Fibroblast of skin of right biceps (primary cell): ENCODE measurements around the gene FAM120A.

Experiments used
- DNase-seq: peaks from one replicate; pipeline ENCODE4 v3.0.0-alpha.2; 2013

FAM120A gene

DNA sequence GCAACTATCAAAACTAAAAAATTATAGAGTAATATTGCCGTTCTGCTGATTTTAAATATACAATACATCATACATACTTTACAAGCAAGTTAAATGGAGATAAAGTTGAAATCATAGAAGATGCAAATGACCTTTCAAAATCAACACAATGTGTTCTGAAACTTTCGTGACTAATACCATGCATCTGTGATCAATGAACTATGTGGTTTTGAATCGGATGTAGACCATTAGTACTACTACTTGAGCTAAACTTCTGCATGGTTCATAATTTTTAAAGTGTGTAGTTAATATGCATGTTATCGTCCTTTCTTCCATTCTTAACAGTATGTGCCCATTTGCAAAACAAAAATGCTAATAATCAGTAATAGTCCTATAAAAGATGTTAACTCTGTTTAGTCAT, 113.6 kb downstream of the FAM120A start:
- no peak for DNase-seq

DNA sequence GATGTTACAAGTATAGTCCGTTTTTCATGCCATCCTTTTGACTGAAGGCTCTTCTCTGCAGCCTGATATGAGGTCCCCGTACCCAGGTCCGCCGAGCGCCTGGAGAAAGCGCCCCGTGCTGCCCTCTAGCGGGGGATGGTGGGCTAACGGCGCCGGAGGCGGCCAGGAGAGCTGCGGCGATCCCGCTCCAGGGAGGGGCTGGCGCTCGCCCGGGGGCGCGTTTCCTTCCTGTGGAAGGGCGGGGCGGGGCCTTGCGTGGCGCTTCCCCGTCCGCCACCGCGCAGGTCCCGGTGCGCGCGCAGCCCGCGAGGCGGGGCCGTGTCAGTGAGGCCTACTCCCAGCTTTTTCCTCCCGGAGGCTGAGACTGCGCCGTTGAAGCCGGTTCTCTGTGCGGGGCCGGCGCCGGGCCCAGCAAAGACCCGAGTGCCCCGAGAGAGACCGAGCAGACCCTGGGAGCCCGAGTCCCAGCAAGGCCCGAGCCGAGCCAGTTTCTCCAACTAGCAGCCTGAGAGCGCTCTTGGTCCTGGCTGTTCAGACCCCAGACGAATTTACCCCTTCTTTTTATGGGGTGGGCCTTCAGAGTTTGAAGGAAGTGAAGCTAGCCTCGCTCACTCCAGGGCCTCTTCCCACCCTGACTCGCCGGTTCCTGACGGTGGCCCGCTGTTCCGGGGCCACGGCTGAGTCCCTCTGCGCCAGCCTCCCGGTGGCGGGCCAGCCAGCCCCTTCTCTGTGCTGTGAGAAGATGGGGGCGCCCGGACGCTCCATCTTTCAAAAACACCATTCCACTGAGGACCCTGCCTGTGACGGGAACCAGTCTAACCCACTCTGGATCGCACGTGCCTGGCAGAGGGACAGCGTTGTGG, 115.2 kb downstream of the FAM120A start:
- DNase-seq: peak; percentile 96

DNA sequence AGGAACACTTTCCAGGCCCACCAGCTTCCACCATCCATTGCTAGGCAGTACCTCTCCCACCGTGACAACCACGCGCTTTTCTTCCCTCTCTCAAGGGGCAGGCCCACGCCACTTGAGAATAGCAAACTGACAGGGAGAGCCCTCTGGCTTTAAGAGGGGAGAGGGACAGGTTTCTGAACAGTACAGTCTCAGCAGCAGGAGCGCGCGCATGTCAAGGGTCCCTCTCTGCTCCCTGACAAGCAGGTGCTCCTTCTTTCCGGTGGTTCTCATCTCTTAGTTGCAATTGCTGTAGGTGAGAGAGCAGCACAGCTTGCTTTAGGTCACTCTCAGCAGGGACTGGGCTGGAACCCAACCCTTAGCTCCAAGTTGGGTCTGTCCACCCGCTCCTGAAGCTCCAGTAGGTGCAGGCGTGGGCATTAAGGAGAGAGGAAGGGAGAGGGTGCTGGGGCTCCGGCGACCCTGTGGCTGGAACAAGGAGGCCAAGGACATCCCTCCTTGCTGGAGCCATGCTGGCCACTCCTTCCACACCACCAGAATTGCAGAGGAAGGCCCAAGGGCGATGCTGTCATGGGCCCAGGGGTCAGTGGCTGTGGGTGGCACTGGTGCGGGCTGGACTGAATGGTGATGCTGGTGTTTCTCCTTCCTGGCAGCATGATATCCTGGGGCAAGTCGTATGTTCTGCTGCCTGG, 115.9 kb downstream of the FAM120A start:
- DNase-seq: peak; percentile 10

DNA sequence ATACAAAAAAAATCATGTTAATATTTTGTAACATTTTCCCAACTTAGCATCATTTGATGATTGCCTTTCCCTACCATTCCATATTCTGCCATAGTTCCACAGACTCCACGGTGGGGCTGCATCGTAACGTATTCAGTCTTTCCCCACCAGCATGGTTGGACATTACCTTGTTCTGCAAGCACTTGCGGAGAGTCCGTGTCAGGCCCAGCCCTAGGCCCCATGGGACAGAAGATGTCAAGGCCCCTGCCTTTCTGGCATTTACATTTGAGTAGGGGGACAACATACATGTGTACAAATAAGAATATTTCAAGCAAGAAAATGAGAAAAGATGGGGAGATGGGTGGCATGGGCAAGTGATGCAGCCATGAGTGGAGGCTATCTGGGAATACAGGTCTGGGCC, 116.7 kb downstream of the FAM120A start:
- DNase-seq: no peak

DNA sequence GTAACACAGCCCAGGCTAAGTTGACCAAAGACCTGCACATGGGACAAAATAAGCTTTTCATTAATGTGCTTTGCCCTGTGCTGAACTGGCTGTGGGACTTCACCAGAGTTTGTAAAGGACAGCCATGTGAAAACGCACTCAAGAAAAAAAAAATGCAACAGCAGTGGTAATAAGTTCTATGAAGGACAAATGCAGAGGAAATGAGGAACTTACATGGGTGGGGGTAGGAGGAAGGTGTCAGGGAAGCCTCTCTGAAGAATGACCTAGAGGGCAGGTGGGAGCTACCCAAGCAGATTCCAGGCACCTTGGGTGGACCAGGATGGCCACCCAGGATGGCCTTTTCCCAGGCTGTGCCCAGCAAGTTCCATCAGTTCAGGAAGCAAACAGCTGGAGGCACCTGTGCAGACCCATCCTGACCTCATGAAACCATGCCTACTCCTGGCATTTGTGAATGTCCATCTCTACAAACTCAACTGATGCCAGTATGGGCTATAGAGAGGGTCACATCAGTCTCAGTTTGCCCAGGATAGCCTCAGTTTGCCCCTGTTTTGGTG, 118.2 kb downstream of the FAM120A start:
- DNase-seq: no peak

DNA sequence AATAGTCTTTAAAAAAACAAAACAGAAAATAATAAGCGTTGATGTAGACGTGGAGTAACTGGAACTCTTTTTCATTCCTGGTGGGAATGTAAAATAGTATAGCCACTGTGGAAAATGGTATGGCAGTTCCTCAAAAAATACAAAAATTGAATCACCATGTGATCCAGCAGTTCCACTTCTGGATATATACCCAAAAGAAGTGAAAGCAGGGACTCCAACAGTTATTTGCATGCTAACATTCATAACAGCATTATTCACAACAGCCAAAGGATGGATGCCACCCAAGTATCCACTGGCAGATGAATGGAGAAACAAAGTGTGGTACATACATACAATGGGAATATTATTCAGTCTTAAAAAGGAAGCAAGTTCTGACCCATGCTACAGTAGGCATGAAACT, 120.7 kb downstream of the FAM120A start:
- DNase-seq: no peak

DNA sequence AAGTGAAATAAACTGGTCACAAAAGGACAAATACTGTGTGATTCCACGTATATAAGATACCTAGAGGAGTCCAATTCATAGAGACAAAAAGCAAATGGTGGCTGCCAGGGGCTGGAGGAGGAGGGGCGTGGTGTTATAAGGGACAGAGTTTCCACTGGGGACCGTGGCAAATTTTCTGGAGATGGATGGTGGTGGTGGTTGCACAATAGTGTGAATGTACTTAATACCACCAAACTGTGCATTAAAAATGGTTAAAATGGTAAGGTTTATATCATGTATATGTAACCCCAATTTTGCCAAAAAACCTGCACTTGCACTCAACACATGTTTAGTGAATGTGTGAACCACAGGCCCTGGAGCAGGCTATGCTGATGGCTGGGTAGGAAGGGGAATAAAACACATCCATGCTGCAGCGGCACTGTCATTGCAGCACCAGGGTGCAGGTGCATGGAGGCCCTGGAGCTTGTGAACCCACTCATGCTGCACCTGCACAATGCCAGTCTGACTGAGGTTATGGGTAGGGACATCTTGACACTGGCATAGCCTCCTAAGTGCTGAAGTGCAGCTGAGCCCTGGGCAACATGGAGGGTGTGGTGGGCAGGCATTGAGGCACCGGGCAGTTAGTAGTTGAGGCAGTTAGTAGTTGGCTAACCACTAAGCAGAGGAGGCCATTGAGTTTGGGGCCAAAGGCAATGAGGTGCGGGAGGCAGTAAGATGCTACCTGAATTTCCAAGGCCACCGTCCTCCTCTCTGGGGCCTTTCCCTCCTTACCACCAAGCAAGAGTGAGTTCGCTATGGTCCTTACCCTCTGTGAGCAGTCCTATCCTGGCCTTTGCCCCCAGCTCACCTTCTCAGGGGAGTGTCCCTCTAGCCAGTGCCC, 121.4 kb downstream of the FAM120A start:
- no peak for DNase-seq

DNA sequence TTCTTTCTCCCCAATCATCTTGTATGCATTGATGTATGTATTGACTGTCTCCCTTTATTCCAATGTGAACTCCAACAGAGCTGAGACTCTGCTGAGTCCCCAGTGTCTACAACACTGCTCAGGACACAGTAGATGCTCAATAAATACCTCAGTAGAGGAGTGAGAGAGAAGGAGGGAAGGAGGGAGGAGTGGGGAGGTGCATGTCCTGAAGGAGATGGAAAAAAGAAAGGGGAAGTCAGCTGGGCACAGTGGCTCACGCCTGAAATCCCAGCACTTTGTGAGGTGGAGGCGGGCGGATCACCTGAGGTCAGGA, 122.0 kb downstream of the FAM120A start:
- DNase-seq: no peak

DNA sequence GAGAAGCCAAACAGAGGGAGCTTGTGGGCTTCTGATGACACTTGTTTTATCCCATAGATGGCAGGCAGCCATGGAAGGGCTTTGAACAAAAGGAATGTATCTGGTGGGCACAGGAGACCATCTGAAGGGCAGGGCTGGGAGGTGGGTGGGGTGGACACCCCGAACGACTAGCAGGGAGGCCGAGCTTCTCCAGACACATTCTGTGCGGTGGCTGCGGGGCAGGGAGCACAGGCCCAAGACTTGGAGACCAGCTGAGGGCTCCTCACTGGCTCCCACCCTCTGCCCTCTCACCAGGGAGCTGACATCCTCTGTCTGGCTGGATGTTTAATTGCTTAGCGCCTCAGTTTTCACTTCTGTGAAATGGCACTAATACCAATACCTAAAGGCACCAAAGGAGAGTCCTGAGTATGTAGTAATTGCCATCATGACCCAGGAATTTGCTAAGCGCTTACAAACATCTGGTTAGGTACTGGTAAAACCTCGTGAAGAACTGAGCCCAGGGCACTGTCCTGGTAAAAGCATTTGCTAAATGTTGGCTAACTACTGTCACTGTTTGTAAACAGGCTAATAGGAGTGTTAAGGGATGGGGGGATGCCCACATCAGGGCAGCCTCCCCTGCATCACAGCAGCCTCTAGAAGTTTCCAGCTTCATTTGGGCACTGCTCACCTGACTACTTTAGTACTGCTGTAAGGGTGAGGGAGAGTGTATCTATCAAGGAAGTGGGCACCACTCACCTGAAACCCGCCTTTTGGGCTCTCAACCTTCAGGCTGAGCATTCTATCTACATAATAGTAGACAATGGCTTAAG, 122.8 kb downstream of the FAM120A start:
- DNase-seq: no peak

DNA sequence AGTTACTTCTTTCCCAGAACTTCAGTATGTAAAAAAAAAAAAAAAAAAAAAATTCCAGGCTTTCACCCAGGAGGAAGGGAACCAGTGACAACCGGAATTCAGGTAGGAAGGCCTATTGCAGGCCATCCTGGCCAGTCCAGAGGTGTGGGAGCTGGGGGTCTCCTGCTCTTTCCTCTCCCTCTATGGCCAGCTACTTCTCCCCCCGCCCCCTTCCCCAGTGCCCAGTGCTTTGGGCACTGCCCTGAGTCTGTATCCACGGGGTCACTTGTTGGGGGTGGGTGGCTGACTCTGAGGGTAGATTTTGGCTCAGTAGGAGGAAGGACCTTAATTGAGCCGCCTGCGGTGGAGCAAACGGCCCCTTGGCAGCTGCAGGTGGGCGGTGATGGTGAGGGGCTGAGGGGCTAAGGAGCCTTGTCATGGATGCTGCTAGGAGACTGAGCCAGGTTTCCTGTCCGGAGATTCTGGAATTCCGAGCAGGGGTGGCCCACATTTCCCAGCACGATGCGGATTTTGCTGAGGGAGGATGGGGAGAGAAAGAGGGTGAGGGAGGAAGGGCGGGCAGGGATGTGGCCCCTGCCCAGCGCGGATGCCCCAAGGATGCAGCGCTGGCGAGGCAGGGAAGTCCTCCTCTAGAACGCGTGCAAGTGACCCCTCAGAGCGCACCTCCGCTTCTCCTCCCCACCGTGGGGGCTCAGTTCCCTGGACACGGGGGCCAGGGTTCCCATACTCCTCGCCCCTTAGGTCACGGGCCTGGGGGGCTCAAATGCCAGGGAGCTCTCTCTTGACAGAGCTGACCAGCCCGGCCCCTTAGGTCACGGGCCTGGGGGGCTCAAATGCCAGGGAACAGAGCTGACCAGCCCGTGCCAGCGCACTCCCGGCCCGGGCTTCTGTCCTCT, 123.7 kb downstream of the FAM120A start:
- no peak for DNase-seq

DNA sequence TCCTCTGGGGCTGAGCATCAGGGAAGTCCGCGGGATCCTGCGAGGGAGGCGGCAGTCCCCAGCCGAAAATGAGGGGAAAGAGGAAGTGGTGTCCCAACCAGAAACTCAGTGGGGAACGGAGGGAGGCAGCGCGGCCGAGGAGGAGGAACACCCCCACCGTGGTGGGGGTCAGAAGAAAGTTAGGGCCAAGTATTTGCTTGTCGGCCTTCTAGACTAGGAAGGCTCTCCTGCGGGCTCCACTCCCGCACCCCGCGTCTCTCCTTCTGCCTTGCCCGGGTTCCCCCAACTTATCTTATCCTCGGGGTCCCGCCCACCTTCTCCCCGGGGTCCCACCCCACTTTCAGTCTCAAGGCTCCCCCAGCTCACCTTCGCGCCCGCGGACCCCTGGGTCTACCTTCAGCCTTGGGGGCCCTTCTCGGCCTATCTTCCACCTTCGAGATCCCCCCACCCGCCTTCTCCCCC, 124.3 kb downstream of the FAM120A start:
- peak; percentile 46 for DNase-seq

DNA sequence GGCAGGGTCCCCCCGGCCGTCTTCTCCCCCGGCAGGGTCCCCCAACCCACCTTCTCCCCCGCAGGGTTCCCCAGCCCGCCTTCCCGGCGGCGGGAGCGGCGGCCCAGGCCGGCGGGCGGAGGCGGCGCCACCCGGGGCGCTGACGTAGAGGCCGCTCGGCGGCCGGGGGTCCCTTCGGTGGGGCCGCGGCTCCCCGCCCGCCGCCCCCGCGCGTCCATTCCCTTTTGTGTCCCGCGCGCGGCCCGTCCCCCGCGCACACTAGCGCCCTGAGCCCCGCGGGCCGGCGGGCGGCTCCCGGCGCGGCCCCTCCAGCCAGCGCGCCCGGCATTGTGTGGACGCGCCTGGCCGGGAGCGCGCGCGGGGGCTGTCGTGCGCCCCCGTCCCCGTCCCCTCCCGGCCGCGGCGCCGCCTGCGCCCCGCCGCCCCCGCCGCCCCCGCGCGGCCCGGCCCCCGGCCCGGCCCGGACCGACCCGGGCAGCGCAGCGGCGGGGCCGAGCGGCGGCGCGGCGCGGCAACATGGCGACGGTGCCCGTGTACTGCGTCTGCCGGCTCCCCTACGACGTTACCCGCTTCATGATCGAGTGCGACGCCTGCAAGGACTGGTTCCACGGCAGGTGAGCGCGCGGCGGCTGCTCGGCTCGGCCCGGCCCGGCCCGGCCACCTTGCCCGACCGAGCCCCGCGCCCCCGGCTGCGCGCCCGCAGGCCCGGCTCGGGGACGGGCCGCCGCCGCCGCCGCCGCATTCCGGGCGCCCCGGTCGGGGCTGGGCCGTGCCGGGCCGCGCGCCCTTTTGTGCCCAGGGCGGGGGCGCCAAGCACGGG, 125.0 kb downstream of the FAM120A start, which contains the start of gene PHF2:
Gene PHF2 (plus strand): TSS at position 327 of the 820 bp plus-strand sequence. CDS start 190 bp downstream, at position 517.
- DNase-seq: peak; percentile 31

DNA sequence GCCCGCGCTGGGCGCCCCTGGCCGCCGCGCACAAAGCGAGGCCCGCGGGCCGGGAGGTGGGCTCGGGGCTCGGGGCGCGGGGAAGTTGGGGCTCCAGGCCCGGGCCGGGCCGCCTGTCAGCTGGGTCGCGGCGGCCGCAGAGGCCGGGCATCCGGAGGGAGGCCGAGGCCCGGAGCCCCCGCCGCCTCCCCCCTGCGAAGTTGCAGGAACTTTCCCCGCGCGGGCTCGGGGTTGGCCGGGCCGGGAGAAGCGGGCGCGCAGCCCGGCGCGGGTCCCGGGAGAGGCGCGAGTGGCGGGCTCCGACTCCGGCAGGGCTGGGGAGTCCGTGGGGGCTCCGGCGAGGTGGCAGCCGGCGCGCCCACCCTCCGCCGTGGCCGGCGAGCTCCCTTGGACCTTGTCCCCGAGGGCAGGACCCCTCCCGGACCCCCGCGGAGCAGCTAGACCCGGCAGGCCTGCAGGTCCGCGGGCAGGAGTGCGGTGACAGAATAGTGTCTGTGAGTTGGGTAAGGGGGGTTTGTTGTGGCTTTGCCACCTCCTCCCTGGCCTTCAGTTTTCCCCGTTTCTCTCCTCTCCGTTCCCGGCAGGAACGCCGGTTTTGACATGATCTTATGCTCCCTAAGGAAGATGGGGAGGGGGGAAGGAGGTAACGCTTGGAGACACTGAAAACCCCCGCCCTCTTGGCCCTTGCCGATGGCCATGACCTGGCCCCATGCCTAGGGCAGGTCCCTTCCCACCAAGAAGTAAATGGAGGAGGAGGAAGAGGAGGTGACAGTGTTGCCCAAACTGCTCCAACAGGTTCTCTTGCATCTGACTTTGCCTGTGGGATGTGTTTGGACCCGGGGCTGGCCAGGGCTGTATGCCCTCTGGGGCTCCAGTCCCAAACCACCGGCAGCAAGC, 125.8 kb downstream of the FAM120A start:
- peak; percentile 30 for DNase-seq

DNA sequence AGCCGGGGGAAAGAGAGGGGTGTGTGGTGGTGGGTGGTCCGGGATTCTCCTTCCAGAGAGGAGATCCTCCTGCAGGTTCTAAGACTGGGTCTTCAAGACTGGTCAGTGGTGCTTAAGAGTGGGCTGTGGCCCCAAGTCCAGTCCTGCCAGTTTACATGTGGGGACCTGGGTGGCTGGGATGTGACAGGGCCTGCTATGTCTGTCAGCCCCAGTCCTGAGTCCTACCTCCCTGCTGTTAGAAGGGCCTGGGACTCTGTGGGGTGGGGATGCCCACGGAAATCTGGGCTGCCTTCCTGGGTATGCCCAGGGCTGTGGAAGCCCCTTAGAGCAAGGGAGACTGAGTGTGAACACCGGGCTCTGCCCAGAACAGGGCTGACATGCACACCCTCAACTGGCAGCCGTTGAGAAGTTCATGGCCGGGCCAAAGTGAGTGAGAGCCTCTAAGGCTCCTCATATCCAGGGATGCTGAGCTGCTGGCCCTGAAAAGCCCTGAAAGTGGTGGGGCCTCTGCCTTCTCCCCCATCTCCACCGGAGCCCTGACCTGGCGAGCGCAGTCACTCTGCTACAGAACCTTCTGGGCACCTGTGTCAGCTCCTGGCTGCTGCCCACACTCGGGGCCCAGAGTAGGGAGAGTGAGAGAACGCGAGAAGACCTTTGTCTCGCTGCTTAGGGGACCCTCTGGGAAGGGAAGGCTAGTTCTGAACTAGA, 126.6 kb downstream of the FAM120A start:
- no peak for DNase-seq

DNA sequence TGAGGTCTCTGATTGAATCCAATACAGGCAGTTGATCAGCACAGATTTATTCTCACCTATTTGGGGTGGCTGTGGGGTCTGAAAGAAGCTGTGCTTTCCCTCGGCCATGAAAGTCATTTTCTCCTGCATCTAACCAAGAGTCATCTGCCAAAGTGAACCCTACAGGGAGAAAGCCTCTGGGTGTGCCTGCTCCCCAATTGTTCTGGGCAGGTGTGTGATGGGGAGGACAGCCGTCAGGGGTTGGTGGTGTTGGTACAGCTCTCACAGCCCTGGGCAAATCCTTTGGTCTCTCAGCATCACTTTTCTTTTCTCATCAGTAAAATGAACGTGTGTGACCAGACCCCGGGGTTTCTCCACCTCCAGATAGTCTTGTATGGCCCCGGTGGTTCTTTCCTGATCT, 127.4 kb downstream of the FAM120A start:
- DNase-seq: no peak

DNA sequence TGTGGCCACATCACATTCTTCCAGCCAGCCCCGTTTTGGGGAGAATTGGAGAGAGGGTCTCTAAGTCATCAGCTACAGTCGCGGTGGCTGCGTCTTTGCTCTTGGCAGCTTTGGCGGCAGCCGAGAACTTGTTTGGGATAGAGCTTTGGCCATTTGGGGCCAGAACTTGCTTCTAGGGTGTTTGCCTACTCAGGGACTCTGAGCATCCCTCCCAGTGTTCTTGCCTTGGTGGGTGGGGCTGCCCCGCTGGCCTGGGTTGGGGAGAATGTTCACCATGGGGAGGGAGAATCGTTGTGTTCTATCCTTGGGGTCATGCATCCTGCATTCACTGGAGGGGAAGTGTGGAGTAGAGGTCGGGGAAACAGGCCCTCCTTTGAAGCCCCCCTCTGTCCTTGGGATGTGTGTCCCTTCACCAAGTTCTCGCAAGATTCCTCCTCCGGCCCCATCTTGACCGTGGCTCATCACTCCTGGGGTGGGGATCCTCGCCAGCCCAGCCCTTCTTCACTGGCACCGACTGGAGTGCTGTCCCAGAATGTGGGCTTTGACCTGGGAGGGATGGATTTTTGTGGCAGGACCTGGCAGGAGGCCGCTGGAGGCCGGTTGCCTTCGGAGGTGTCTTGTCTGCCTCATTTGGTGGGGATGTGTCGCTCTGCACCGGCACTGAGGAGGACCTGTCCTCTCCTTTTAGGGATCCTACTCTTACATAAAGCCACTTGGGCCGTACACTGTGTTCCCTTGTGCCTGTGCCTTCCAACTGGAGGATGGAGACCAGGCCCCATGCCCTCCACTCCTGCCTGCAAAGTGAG, 128.4 kb downstream of the FAM120A start:
- DNase-seq: no peak

DNA sequence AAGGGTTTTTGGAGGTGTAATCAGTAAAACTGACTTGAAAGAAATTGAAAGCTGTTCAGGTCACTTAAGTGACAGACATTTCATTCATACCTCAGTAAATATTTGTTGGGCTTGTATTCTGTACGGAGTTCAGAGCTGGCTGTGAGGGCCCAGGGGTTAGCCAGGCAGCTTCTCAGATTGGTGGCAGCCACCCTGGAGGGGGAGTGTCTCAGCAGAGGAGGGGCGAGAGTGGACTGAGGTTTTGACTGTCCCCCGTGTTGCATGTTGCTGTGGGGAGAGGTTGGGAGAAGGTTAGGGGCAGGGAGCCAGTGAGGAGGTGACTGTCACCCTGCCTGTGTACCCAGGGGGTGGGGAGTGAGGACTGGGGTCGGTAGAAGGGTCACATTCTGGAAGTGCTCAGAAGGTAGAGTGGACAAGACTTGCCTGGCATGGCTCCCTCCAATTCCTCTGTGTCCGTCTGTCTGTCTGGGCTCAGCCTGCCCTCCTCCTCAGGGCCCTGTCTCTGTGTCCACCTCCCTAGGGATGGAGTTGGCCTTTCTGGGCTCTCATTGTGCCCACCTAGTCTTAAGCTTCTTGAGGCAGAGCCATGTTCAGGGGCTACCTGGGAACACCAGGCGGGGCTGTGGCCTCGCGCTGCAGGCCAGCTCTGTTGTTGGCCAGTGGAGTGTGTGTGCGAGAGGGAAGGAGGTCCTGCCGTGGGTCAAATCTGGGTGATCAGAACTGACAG, 129.3 kb downstream of the FAM120A start:
- no peak for DNase-seq
